GM12872 (cell line): Measurements from ENCODE around the gene CDH8.

ENCODE experiments used
- TF ChIP-seq, protein P1 (sequence below): IDR thresholded peaks from 3 replicates; pipeline ENCODE4 v1.5.1; 2011; ENCODE audit warnings: low read depth, mild to moderate bottlenecking, low read length, moderate library complexity; ENCODE audit not compliant: insufficient read depth

Gene CDH8

DNA sequence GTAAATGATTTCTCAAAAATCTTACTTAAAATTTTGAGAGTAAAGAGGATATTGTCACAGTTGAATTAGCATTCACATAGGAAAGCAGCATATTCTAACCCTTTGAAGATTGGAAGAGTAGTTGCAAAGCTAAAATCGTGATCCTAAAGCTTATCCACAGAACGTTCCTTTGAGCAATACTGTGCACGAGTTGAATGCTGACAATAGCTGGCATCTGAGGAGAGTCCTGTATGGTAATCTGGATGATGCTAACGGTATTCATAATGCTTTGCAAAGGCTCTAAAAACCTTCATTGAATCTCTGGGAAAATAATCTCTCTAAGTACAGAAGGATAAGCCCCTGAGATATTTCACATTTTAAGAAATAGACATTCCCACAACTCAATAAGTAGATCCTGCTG, 354.6 kb downstream of the CDH8 start:
- TF ChIP-seq, protein P1, sequence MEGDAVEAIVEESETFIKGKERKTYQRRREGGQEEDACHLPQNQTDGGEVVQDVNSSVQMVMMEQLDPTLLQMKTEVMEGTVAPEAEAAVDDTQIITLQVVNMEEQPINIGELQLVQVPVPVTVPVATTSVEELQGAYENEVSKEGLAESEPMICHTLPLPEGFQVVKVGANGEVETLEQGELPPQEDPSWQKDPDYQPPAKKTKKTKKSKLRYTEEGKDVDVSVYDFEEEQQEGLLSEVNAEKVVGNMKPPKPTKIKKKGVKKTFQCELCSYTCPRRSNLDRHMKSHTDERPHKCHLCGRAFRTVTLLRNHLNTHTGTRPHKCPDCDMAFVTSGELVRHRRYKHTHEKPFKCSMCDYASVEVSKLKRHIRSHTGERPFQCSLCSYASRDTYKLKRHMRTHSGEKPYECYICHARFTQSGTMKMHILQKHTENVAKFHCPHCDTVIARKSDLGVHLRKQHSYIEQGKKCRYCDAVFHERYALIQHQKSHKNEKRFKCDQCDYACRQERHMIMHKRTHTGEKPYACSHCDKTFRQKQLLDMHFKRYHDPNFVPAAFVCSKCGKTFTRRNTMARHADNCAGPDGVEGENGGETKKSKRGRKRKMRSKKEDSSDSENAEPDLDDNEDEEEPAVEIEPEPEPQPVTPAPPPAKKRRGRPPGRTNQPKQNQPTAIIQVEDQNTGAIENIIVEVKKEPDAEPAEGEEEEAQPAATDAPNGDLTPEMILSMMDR: no peak

DNA sequence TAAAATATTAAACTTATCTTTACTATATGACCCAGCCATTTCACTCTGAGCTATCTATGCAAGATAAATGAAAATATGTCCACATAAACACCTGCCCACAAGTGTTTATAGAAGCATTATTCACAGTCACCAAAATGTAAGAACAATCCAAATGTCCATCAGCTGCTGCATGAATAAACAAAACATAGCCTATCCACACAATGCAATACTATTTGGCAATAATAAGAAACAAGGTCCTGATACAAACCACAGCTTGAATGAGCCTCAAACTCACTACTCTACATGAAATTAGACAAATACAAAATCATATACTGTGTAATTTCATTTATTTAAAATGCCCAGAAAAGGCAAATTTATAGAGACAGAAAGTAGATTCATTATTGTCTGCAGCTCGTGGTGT, 355.1 kb downstream of the CDH8 start:
- TF ChIP-seq, protein P1: no peak

DNA sequence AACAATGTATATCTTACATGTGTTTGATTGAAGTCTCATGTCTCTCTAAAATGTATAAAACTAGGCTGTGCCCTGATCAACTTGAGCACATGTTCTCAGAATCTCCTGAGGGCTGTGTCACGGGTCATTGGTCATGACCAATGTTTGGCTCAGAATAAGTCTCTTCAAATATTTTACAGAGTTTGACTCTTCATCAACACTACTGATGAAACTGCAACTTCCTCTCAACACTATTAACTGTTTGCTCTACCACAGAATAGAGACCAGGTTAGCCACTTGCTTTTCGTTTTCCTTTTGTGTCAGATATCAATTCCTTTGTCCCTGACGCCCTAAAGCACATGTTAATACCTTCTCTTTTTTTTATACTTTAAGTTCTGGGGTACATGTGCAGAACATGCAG, 358.1 kb downstream of the CDH8 start:
- TF ChIP-seq, protein P1: no peak

DNA sequence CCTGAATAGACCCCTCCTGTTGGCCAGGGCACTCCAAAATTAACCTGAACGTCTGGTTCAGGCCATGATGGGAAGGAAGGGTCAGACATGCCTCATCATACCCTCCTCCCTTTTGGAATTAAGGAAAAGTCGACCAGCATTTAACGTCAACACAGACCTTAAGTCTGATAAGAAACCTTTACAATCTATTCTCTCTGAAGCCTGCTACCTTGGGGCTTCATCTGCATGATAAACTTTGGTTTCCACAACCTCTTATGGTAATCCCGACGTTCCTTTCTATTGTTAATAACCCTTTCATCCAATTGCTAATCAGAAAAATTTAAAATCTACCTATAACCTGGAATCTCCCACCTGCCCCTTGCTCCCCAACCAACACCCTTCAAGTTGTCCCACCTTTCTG, 358.5 kb downstream of the CDH8 start:
- TF ChIP-seq, protein P1: no peak

DNA sequence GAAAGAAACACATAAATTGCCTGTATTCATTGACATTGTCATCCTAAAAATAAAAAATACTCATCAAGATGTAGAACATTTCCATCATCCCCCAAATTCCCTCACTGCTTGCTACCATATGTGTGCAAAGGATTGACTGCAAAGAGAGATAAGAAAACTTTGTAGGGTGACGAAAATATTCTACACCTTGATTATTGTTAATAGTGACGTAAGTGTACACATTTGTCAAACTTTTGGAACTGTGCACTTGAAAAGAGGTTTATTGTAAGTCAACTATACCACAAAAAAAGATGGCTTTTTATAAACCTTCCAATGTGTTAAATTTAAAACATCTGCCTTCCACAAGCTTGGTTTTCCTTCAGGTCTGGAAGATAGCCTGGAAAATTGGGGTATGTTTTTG, 359.5 kb downstream of the CDH8 start:
- TF ChIP-seq, protein P1: no peak

DNA sequence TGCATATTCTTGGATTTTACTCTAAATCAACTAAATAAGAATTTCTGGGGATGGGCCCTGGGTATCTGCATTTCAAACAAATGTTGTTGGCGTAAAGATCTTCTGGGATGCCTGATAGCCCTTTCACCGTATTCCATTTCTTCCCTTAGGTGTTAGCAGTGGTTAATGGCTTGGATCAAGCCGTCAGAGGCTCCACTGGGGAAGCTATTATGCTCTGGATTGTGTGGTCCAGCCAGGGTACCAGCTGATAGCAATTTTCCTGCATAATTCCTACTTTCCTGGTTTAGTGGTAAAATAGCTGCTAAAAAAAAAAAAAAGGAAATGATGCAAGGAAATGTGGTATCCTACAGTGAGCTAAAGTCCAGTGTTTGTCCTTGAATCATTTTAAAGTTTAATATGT, 365.1 kb downstream of the CDH8 start:
- TF ChIP-seq, protein P1: no peak

DNA sequence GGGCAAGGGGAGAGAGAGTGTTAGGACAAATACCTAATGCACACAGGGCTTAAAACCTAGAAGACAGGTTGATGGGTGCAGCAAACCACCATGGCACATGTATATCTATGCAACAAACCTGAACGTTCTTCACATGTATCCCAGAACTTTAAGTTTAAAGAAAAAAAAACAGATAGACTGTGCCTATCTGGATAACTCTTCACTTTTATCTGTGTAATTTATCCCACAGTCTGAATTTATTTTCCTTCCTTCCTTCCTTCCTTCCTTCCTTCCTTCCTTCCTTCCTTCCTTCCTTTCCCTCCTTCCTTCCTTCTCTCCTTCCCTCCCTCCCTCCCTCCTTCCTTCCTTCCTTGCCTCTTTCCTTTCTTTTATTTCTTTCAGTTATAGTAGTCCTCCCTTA, 370.7 kb downstream of the CDH8 start:
- TF ChIP-seq, protein P1: no peak

DNA sequence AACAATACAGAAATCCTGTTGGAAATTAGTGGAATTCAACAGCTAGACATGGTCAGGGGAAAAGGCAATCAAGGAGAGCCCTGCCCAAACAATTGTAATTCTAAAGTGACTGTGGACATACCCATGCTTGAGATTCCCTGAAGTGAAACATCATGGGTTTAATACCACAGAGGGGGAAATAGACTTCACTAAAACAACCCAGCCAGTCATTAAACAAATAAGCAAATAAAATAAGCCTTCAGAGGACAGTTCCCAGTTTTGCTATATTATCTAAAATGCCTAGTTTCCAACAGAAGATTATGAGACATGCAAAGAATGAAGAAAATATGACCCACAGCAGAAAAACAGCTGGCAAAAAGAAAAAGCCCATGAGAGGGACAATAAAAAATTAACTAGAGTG, 376.3 kb downstream of the CDH8 start:
- TF ChIP-seq, protein P1: no peak
